Measurements from ENCODE around the gene MAP3K9.
"Not testable (repeated sequence)": the region's sequence is repeated elsewhere in the genome, so short reads cannot be mapped to it uniquely, and the experiment has no call there.

Gene MAP3K9

GRCh38 chr14:70721542-70721941, 87.8 kb downstream of the MAP3K9 start:
- DNase-seq, result no peak

GRCh38 chr14:70718383-70719118, 90.8 kb downstream of the MAP3K9 start:
- no peak for DNase-seq

GRCh38 chr14:70716958-70717357, 92.4 kb downstream of the MAP3K9 start:
- no peak for DNase-seq

- no peak for DNase-seq
Observed at GRCh38 chr14:70716483-70716882, 92.8 kb downstream of the MAP3K9 start.

- peak; percentile 56 for DNase-seq
Observed at GRCh38 chr14:70714055-70714550, 95.2 kb downstream of the MAP3K9 start.

- no peak for DNase-seq
Observed at GRCh38 chr14:70713511-70713916, 95.8 kb downstream of the MAP3K9 start.

GRCh38 chr14:70713096-70713495, 96.2 kb downstream of the MAP3K9 start:
- no peak for DNase-seq

- no peak for DNase-seq
Observed at GRCh38 chr14:70711451-70711850, 97.9 kb downstream of the MAP3K9 start.

GRCh38 chr14:70709726-70710382, 99.5 kb downstream of the MAP3K9 start:
- no peak for DNase-seq

- no peak for DNase-seq
Observed at GRCh38 chr14:70708717-70709570, 100.4 kb downstream of the MAP3K9 start.

- DNase-seq, result peak; percentile 3
Observed at GRCh38 chr14:70707138-70708038, 101.9 kb downstream of the MAP3K9 start.

- DNase-seq, result no peak
Observed at GRCh38 chr14:70706177-70706576, 103.1 kb downstream of the MAP3K9 start.

GRCh38 chr14:70704960-70705359, 104.4 kb downstream of the MAP3K9 start:
- no peak for DNase-seq

- DNase-seq, result not testable (repeated sequence)
Observed at GRCh38 chr14:70703621-70704168, 105.6 kb downstream of the MAP3K9 start.

GRCh38 chr14:70702161-70702560, 107.2 kb downstream of the MAP3K9 start:
- DNase-seq, result no peak

- no peak for DNase-seq
Observed at GRCh38 chr14:70701610-70702009, 107.7 kb downstream of the MAP3K9 start.

- DNase-seq, result no peak
Observed at GRCh38 chr14:70700955-70701585, 108.2 kb downstream of the MAP3K9 start.

- DNase-seq, result no peak
Observed at GRCh38 chr14:70699646-70700045, 109.7 kb downstream of the MAP3K9 start.

- DNase-seq, result no peak
Observed at GRCh38 chr14:70698288-70698687, 111.0 kb downstream of the MAP3K9 start.

GRCh38 chr14:70697701-70698100, 111.6 kb downstream of the MAP3K9 start:
- DNase-seq, result no peak

- no peak for DNase-seq
Observed at GRCh38 chr14:70696026-70696425, 113.3 kb downstream of the MAP3K9 start.

Measured in stimulated activated CD4-positive, alpha-beta T cell treated with anti-CD3 and anti-CD28 coated beads, Interleukin-4, amount 100 ng/mL, for 24 hours (primary cell).